ENCODE data around the gene COL17A1.

GRCh38 chr10:104038958-104039752 lies 46.5 kb downstream of the COL17A1 start:
- TF ChIP-seq TAF1 (IDR thresholded peaks at IDR 0.05; ENCODE audit: low read depth): no peak
- TF ChIP-seq, protein P1, sequence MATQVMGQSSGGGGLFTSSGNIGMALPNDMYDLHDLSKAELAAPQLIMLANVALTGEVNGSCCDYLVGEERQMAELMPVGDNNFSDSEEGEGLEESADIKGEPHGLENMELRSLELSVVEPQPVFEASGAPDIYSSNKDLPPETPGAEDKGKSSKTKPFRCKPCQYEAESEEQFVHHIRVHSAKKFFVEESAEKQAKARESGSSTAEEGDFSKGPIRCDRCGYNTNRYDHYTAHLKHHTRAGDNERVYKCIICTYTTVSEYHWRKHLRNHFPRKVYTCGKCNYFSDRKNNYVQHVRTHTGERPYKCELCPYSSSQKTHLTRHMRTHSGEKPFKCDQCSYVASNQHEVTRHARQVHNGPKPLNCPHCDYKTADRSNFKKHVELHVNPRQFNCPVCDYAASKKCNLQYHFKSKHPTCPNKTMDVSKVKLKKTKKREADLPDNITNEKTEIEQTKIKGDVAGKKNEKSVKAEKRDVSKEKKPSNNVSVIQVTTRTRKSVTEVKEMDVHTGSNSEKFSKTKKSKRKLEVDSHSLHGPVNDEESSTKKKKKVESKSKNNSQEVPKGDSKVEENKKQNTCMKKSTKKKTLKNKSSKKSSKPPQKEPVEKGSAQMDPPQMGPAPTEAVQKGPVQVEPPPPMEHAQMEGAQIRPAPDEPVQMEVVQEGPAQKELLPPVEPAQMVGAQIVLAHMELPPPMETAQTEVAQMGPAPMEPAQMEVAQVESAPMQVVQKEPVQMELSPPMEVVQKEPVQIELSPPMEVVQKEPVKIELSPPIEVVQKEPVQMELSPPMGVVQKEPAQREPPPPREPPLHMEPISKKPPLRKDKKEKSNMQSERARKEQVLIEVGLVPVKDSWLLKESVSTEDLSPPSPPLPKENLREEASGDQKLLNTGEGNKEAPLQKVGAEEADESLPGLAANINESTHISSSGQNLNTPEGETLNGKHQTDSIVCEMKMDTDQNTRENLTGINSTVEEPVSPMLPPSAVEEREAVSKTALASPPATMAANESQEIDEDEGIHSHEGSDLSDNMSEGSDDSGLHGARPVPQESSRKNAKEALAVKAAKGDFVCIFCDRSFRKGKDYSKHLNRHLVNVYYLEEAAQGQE (IDR thresholded peaks at IDR 0.05; ENCODE audit: low read depth): no peak
- TF ChIP-seq TCF12 (IDR thresholded peaks at IDR 0.05; ENCODE audit: low read depth): no peak
- TF ChIP-seq YY1 (IDR thresholded peaks at IDR 0.05; ENCODE audit: low read depth): no peak

Measured in Ishikawa (cell line).